ENCODE results near the gene ING5. TPM values are rescaled to one million over a fixed set of nuclear protein-coding genes. Genes with fewer than 3 reads are reported as not detected.
A peak's percentile ranks its signal among the peaks of the same experiment; 100 is the strongest.
"Not testable (repeated sequence)": the region's sequence is repeated elsewhere in the genome, so short reads cannot be mapped to it uniquely, and the experiment has no call there.

The ING5 gene
- total and polyA plus RNA-seq, 10 donors: 18.2 to 51.1 (median 35.5) TPM

DNA sequence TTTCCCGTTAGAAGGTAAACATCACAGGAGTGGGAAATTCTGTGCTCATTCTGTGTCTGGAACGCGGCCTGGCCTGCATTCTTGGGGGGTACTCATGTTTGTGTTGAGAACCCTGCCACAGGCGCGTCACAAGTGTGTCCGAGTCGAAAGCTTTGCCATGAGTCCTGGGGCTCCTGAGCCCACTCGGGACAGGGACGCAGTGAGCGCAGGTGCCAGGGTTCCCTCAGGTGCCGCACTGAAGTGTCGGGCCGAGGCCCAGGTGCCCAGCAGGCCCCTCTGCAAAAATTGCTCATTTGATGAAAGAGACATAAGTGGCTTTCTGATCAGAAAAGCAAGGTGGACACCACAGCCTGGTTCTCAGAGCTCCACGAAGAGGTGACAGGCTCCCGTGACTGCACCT, 37.3 kb downstream of the ING5 start:
- intact Hi-C loops (cut with DNase I; ENCODE audit: low total_unique reads): loop anchor here (10.0 kb wide), 1 partner anchor 136 kb away; no protein-coding TSS in a partner anchor
- no peaks in the 10 kb centered on the region for H3K27me3 ChIP-seq (replicated peaks in 1 of 7)
- H3K4me3 ChIP-seq: no peak overlapping the region
- peaks cover 0 to 35% (median 9%) of the 10 kb centered on the region in 6 donors for H3K36me3 ChIP-seq
- no peaks in the 10 kb centered on the region for H3K9me3 ChIP-seq
- 93 to 99% (median 97%) methylated on average over 12 to 15 of the region's 15 CpGs for WGBS, 5 donors
- no peak overlapping the region for H3K27ac ChIP-seq
- TF ChIP-seq POLR2AphosphoS5 (IDR thresholded peaks at IDR 0.05): no peak
- TF ChIP-seq, protein P1, sequence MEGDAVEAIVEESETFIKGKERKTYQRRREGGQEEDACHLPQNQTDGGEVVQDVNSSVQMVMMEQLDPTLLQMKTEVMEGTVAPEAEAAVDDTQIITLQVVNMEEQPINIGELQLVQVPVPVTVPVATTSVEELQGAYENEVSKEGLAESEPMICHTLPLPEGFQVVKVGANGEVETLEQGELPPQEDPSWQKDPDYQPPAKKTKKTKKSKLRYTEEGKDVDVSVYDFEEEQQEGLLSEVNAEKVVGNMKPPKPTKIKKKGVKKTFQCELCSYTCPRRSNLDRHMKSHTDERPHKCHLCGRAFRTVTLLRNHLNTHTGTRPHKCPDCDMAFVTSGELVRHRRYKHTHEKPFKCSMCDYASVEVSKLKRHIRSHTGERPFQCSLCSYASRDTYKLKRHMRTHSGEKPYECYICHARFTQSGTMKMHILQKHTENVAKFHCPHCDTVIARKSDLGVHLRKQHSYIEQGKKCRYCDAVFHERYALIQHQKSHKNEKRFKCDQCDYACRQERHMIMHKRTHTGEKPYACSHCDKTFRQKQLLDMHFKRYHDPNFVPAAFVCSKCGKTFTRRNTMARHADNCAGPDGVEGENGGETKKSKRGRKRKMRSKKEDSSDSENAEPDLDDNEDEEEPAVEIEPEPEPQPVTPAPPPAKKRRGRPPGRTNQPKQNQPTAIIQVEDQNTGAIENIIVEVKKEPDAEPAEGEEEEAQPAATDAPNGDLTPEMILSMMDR (IDR thresholded peaks at IDR 0.05 in 8 of 11, conservative IDR thresholded peaks at IDR 0.05 in 3 of 11): no peak
- no peak for TF ChIP-seq POLR2A (IDR thresholded peaks at IDR 0.05)
- peak; percentile 74 for DNase-seq
- H3K4me1 ChIP-seq: peaks cover 4 to 71% (median 34%) of the 10 kb centered on the region in 6 donors

DNA sequence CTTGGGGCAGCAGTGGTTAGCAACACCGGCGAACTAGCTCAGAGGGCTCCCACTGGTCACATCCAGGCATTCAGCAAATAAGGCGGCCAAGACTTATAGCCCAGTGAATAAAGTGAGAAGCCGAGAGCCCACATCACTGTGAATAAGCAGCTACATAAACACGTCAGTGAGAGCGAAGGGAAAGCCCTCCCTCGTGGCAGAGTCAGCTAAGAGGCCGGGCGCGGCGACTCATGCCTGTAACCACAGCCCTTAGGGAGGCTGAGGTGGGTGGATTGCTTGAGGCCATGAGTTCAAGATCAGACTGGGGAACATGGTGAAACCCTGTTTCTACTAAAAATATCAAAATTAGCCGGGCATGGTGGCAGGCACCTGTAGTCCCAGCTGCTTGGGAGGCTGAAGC, 37.8 kb downstream of the ING5 start:
- Histone ChIP-seq H3K4me3 (no peak overlapping the region), H3K4me1 (peaks cover 4 to 70% (median 33%) of the 10 kb centered on the region in 6 donors), H3K27ac (peak overlapping the region in 2 of 8 donors; percentile 40 to 57), H3K9me3 (no peaks in the 10 kb centered on the region), H3K36me3 (peaks cover 0 to 40% (median 13%) of the 10 kb centered on the region in 6 donors), H3K27me3 (replicated peaks in 1 of 7) (no peaks in the 10 kb centered on the region)
- TF ChIP-seq POLR2AphosphoS5 (IDR thresholded peaks at IDR 0.05) (no peak), POLR2A (IDR thresholded peaks at IDR 0.05) (no peak)
- TF ChIP-seq, protein P1 (IDR thresholded peaks at IDR 0.05 in 8 of 11, conservative IDR thresholded peaks at IDR 0.05 in 3 of 11): no peak
- intact Hi-C loops (cut with DNase I; ENCODE audit: low total_unique reads): loop anchor here (10.0 kb wide), 1 partner anchor 135 kb away; no protein-coding TSS in a partner anchor
- 65 to 81% (median 77%) methylated on average over 12 of the region's 12 CpGs for WGBS, 5 donors
- DNase-seq: no peak

DNA sequence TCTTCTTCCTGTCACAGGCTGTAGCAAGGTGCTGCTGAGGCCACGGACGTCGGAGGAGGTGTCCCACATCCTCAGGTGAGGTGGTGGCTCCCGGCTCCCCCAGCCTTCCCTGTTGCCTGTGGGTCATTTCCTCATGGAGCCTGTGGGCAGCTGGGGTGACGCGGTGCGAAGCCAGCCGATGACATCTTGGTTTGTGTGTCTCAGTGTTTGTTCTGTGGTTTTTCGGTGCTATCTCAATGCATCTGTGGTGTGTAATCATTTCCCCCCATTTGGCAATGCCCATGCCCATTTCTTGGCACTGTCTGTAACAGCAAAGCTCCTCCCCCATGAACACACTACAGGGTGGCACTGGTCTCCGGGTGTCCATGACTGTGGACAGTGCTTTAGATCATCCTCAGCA, 39.2 kb downstream of the ING5 start:
- TF ChIP-seq POLR2AphosphoS5 (IDR thresholded peaks at IDR 0.05) (peak; percentile 28 to 68 (median 44)), POLR2A (IDR thresholded peaks at IDR 0.05) (no peak)
- TF ChIP-seq, protein P1 (IDR thresholded peaks at IDR 0.05 in 8 of 11, conservative IDR thresholded peaks at IDR 0.05 in 3 of 11): no peak
- peak overlapping the region in 1 of 8 donors; percentile 36 for H3K4me3 ChIP-seq
- no peaks in the 10 kb centered on the region for H3K27me3 ChIP-seq (replicated peaks in 1 of 7)
- peaks cover 0 to 61% (median 24%) of the 10 kb centered on the region in 6 donors for H3K4me1 ChIP-seq
- peaks cover 0 to 3% (median 0%) of the 10 kb centered on the region in 8 donors for H3K9me3 ChIP-seq
- 23 to 60% (median 39%) methylated on average over 9 to 10 of the region's 10 CpGs for WGBS, 5 donors
- H3K36me3 ChIP-seq: peaks cover 0 to 53% (median 26%) of the 10 kb centered on the region in 6 donors
- intact Hi-C loops (cut with DNase I; ENCODE audit: low total_unique reads): no loop called here
- DNase-seq: peak; percentile 78
- H3K27ac ChIP-seq: peak overlapping the region in 3 of 8 donors; percentile 18 to 57 (median 40)

DNA sequence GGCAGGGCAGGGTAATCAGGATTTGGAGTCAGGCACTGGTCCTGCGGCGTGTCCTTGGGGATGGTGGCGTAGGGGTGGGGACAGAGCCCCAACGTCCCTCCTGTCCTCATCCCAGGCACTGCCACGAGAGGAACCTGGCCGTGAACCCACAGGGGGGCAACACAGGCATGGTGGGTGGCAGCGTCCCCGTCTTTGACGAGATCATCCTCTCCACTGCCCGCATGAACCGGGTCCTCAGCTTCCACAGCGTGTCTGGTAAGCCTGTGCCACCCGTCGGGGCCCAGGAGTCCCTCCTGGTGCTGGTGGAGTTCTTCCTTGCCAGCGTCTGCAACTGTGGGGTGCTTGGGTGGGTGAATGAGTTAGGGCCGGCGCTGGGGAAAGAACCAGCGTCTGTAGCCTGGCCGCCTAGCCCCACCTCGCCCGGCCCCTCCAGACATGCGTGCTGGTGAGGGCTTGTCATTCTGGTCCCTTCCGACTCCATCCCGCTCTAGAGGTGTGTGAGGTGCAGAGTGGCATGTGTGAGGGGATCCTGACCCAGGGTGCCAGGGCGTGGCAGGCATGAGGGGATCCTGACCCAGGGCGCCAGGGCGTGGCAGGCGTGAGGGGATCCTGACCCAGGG, 40.6 kb downstream of the ING5 start:
- no peaks in the 10 kb centered on the region for H3K27me3 ChIP-seq (replicated peaks in 1 of 7)
- H3K9me3 ChIP-seq: peaks cover 0 to 10% (median 0%) of the 10 kb centered on the region in 8 donors
- WGBS, 5 donors: 94 to 98% (median 96%) methylated on average over 19 to 28 of the region's 28 CpGs
- TF ChIP-seq POLR2A (IDR thresholded peaks at IDR 0.05) (no peak), POLR2AphosphoS5 (IDR thresholded peaks at IDR 0.05) (no peak)
- TF ChIP-seq, protein P1 (IDR thresholded peaks at IDR 0.05 in 8 of 11, conservative IDR thresholded peaks at IDR 0.05 in 3 of 11): no peak
- no peak for DNase-seq
- peaks cover 0 to 68% (median 26%) of the 10 kb centered on the region in 6 donors for H3K36me3 ChIP-seq
- no peak overlapping the region for H3K4me3 ChIP-seq
- intact Hi-C loops (cut with DNase I; ENCODE audit: low total_unique reads): no loop called here
- no peak overlapping the region for H3K27ac ChIP-seq
- peaks cover 0 to 47% (median 20%) of the 10 kb centered on the region in 6 donors for H3K4me1 ChIP-seq

DNA sequence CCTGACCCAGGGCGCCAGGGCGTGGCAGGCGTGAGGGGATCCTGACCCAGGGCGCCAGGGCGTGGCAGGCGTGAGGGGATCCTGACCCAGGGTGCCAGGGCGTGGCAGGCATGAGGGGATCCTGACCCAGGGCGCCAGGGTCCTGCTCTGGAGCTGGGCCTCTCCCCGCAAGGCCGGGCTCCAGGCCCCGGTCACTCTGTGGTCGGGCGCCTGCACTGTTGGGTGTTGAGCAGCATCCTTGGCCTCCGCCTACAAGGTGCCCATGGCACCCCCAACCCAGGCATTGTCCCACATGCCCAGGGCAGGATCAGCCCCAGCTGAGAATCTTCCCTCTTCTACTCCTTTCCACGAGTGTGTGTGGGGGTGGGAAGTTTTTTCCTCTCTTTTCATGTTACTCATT, 41.2 kb downstream of the ING5 start:
- peaks cover 0 to 71% (median 26%) of the 10 kb centered on the region in 6 donors for H3K36me3 ChIP-seq
- H3K27me3 ChIP-seq (replicated peaks in 1 of 7); intact Hi-C loops (cut with DNase I; ENCODE audit: low total_unique reads); H3K27ac ChIP-seq; H3K4me3 ChIP-seq: not testable (repeated sequence)
- DNase-seq: peak; percentile 72
- H3K4me1 ChIP-seq: peaks cover 0 to 41% (median 18%) of the 10 kb centered on the region in 6 donors
- WGBS, 5 donors: 88 to 99% (median 93%) methylated on average over 8 to 15 of the region's 15 CpGs
- H3K9me3 ChIP-seq: peaks cover 0 to 10% (median 0%) of the 10 kb centered on the region in 8 donors

All from spleen (tissue), 11 donors.